ENCODE results near the gene DMRTC1. TPM values are rescaled to one million over a fixed set of nuclear protein-coding genes. Genes with fewer than 3 reads are reported as not detected.
"Not testable (repeated sequence)": the region's sequence is repeated elsewhere in the genome, so short reads cannot be mapped to it uniquely, and the experiment has no call there.

DMRTC1 gene, protein sequence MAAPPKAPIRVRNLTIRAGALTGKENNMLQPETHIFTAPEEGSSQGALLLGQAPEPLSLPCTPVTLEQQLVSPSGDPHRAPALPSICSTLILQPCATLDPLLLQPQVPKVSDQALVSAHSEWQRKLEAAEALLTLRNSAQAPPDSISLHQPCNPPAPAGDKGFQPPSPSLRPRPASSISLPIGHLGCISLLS
- total RNA-seq = not detected
- polyA plus RNA-seq = not detected

GRCh38 chrX:72943819-72944169 is at the start of gene DMRTC1:
Gene DMRTC1 (minus strand): TSS chrX:72943837. CDS start chrX:72875694, 68,143 bp downstream.
- H3K9me3 ChIP-seq (ENCODE audit: low read length); H3K4me3 ChIP-seq (ENCODE audit: low read length); DNase-seq; CTCF ChIA-PET; POLR2A ChIA-PET; H3K36me3 Mint-ChIP-seq; H3K9me3 Mint-ChIP-seq; H3K27ac Mint-ChIP-seq; H3K36me3 ChIP-seq (ENCODE audit: insufficient read depth, low read length); H3K27me3 Mint-ChIP-seq; H3K27me3 ChIP-seq (ENCODE audit: insufficient read depth, low read length, poor library complexity, severe bottlenecking); H3K4me1 ChIP-seq (ENCODE audit: insufficient read depth, low read length); H3K4me3 Mint-ChIP-seq; H3K27ac ChIP-seq (ENCODE audit: low read depth, low read length); H3K4me1 Mint-ChIP-seq: not testable (repeated sequence)

GRCh38 chrX:72980894-72981469 is 37.3 kb upstream of the DMRTC1 start:
- H3K27ac ChIP-seq (ENCODE audit: low read depth, low read length); POLR2A ChIA-PET; H3K4me3 ChIP-seq (ENCODE audit: low read length); H3K4me1 Mint-ChIP-seq; CTCF ChIA-PET; H3K36me3 Mint-ChIP-seq; H3K9me3 ChIP-seq (ENCODE audit: low read length); H3K4me3 Mint-ChIP-seq; H3K27ac Mint-ChIP-seq; H3K4me1 ChIP-seq (ENCODE audit: insufficient read depth, low read length); H3K27me3 ChIP-seq (ENCODE audit: insufficient read depth, low read length, poor library complexity, severe bottlenecking); DNase-seq; H3K36me3 ChIP-seq (ENCODE audit: insufficient read depth, low read length): not testable (repeated sequence)
- Mint-ChIP-seq H3K9me3 (peaks cover 0 to 14% (median 7%) of the 10 kb centered on the region in 5 donors), H3K27me3 (peaks cover 5 to 11% of the 10 kb centered on the region in 2 donors)

- DNase-seq; H3K27me3 Mint-ChIP-seq; CTCF ChIA-PET; H3K4me3 Mint-ChIP-seq; POLR2A ChIA-PET; H3K4me3 ChIP-seq (ENCODE audit: low read length); H3K36me3 ChIP-seq (ENCODE audit: insufficient read depth, low read length); H3K9me3 ChIP-seq (ENCODE audit: low read length); H3K36me3 Mint-ChIP-seq; H3K9me3 Mint-ChIP-seq; H3K27ac ChIP-seq (ENCODE audit: low read depth, low read length); H3K4me1 Mint-ChIP-seq; H3K27ac Mint-ChIP-seq; H3K4me1 ChIP-seq (ENCODE audit: insufficient read depth, low read length); H3K27me3 ChIP-seq (ENCODE audit: insufficient read depth, low read length, poor library complexity, severe bottlenecking): not testable (repeated sequence)
Observed at GRCh38 chrX:72974885-72975284, 31.2 kb upstream of the DMRTC1 start.

GRCh38 chrX:72971859-72972258 is 28.2 kb upstream of the DMRTC1 start:
- H3K27ac Mint-ChIP-seq; H3K4me1 Mint-ChIP-seq; H3K27me3 ChIP-seq (ENCODE audit: insufficient read depth, low read length, poor library complexity, severe bottlenecking); H3K27me3 Mint-ChIP-seq; POLR2A ChIA-PET; H3K36me3 Mint-ChIP-seq; H3K4me3 Mint-ChIP-seq; H3K27ac ChIP-seq (ENCODE audit: low read depth, low read length); H3K4me3 ChIP-seq (ENCODE audit: low read length); CTCF ChIA-PET; H3K9me3 Mint-ChIP-seq; H3K36me3 ChIP-seq (ENCODE audit: insufficient read depth, low read length); H3K4me1 ChIP-seq (ENCODE audit: insufficient read depth, low read length); DNase-seq; H3K9me3 ChIP-seq (ENCODE audit: low read length): not testable (repeated sequence)

DNA sequence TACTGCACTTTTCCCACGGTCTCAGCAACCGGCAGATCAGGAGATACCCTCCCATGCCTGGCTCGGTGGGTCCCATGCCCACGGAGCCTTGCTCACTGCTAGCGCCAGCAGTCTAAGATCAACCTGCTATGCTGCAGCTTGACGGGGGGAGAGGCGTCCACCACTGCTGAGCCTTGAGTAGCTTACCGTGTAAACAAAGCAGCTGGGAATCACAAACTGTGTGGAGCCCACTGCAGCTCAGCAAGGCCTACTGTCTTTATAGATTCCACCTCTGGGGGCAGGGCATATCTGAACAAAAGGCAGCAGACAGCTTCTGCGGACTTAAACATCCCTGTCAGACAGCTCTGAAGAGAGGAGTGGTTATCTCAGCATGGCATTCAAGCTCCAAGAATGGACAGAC is 16.3 kb upstream of the DMRTC1 start:
- not testable (repeated sequence) for H3K27ac ChIP-seq (ENCODE audit: low read depth, low read length); H3K36me3 Mint-ChIP-seq

GRCh38 chrX:72943035-72943818 is 410 bp downstream of the DMRTC1 start:
- H3K4me3 ChIP-seq (ENCODE audit: low read length); H3K9me3 ChIP-seq (ENCODE audit: low read length); H3K9me3 Mint-ChIP-seq; H3K27ac ChIP-seq (ENCODE audit: low read depth, low read length); H3K27me3 Mint-ChIP-seq; H3K27me3 ChIP-seq (ENCODE audit: insufficient read depth, low read length, poor library complexity, severe bottlenecking); H3K36me3 Mint-ChIP-seq; H3K4me1 ChIP-seq (ENCODE audit: insufficient read depth, low read length); CTCF ChIA-PET; H3K4me1 Mint-ChIP-seq; H3K27ac Mint-ChIP-seq; H3K4me3 Mint-ChIP-seq; DNase-seq; POLR2A ChIA-PET; H3K36me3 ChIP-seq (ENCODE audit: insufficient read depth, low read length): not testable (repeated sequence)

More for the DNA sequence above, 16.3 kb upstream of the DMRTC1 start:
- POLR2A ChIA-PET; DNase-seq; H3K27ac Mint-ChIP-seq; H3K9me3 Mint-ChIP-seq; H3K4me1 ChIP-seq (ENCODE audit: insufficient read depth, low read length); H3K4me3 ChIP-seq (ENCODE audit: low read length); H3K27me3 ChIP-seq (ENCODE audit: insufficient read depth, low read length, poor library complexity, severe bottlenecking); H3K4me1 Mint-ChIP-seq; H3K27me3 Mint-ChIP-seq; H3K4me3 Mint-ChIP-seq; H3K9me3 ChIP-seq (ENCODE audit: low read length); CTCF ChIA-PET; H3K36me3 ChIP-seq (ENCODE audit: insufficient read depth, low read length): not testable (repeated sequence)

DNA sequence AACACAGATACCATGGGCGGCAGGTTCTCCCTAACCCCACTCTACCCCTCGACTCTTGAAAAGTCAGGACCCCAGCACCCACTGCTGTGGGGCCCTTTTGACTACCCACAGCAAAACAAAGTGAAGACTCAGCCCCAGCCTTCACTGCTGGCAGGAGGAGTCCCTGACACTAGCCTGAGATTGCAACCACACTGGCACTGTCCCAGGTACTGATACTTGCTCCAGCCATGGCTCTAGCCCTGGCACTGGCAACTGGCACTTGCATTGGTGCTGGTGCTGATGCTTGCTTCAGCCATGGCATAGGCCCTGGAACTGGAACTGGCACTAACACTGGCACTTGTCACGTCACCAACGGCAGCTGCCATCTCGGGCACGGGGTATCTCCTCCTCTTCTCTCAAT is 1.4 kb downstream of the DMRTC1 start:
- H3K9me3 Mint-ChIP-seq; H3K9me3 ChIP-seq (ENCODE audit: low read length); DNase-seq; H3K4me1 Mint-ChIP-seq; POLR2A ChIA-PET; CTCF ChIA-PET; H3K36me3 Mint-ChIP-seq; H3K4me1 ChIP-seq (ENCODE audit: insufficient read depth, low read length); H3K4me3 ChIP-seq (ENCODE audit: low read length); H3K4me3 Mint-ChIP-seq; H3K27me3 Mint-ChIP-seq; H3K27ac ChIP-seq (ENCODE audit: low read depth, low read length); H3K27ac Mint-ChIP-seq; H3K36me3 ChIP-seq (ENCODE audit: insufficient read depth, low read length); H3K27me3 ChIP-seq (ENCODE audit: insufficient read depth, low read length, poor library complexity, severe bottlenecking): not testable (repeated sequence)

DNA sequence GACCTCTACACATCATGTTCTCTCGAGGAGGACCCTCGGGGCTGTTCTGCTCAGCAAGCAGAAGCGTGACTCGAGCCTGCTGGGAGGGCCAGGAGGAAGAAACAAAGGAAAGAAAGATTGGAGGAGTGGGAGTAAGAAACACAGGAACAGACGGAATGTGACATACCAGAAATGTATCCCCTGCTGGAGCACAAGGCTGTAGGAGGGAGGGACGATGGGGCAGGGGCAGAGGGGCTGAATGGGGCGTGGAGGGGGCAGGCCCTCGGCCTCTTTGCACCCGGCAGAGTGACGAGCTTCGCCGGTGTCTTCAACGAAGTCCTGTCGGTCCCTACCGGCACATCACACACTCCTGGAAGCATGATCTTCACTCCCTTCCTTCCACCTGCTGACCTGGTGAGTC is 5.7 kb downstream of the DMRTC1 start, which contains the start of gene FAM236A:
Gene FAM236A, plus strand, starts transcription at position 301 of the 400 bp plus-strand sequence. Its CDS starts 57 bp downstream, at position 358.
- H3K36me3 Mint-ChIP-seq; H3K27me3 ChIP-seq (ENCODE audit: insufficient read depth, low read length, poor library complexity, severe bottlenecking); H3K27ac ChIP-seq (ENCODE audit: low read depth, low read length); H3K27ac Mint-ChIP-seq; H3K36me3 ChIP-seq (ENCODE audit: insufficient read depth, low read length); CTCF ChIA-PET; H3K4me3 ChIP-seq (ENCODE audit: low read length); POLR2A ChIA-PET; H3K27me3 Mint-ChIP-seq; H3K4me3 Mint-ChIP-seq; H3K9me3 ChIP-seq (ENCODE audit: low read length); H3K4me1 ChIP-seq (ENCODE audit: insufficient read depth, low read length); DNase-seq; H3K9me3 Mint-ChIP-seq; H3K4me1 Mint-ChIP-seq: not testable (repeated sequence)
